ENCODE results near the gene ADSS1.

ADSS1 gene

GRCh38 chr14:104710071-104710735 is 13.8 kb upstream of the ADSS1 start:
- peaks cover 7% of the 10 kb centered on the region in 2 donors for H3K4me1 Mint-ChIP-seq
- ATAC-seq (replicated peaks) (no peak), DNase-seq (no peak)
- no peak overlapping the region for H3K27ac Mint-ChIP-seq
- H3K36me3 Mint-ChIP-seq: peaks cover 14 to 32% of the 10 kb centered on the region in 2 donors
- H3K9me3 Mint-ChIP-seq: no peaks in the 10 kb centered on the region
- peak overlapping the region in 1 of 2 donors; percentile 23 for H3K4me3 Mint-ChIP-seq
- no peaks in the 10 kb centered on the region for H3K27me3 Mint-ChIP-seq

- DNase-seq (no peak), ATAC-seq (replicated peaks) (no peak)
- H3K27me3 Mint-ChIP-seq: no peaks in the 10 kb centered on the region
- H3K4me1 Mint-ChIP-seq: peaks cover 5 to 11% of the 10 kb centered on the region in 2 donors
- H3K27ac Mint-ChIP-seq: no peak overlapping the region
- H3K9me3 Mint-ChIP-seq: no peaks in the 10 kb centered on the region
- H3K4me3 Mint-ChIP-seq: peak overlapping the region in 1 of 2 donors; percentile 19
- H3K36me3 Mint-ChIP-seq: peaks cover 14 to 37% of the 10 kb centered on the region in 2 donors
Measured at GRCh38 chr14:104712881-104713734, 10.9 kb upstream of the ADSS1 start.

GRCh38 chr14:104714066-104714465 is 10.0 kb upstream of the ADSS1 start:
- H3K4me3 Mint-ChIP-seq: no peak overlapping the region
- no peaks in the 10 kb centered on the region for H3K27me3 Mint-ChIP-seq
- H3K27ac Mint-ChIP-seq: no peak overlapping the region
- peaks cover 14 to 34% of the 10 kb centered on the region in 2 donors for H3K36me3 Mint-ChIP-seq
- no peak for DNase-seq
- H3K4me1 Mint-ChIP-seq: peaks cover 3 to 5% of the 10 kb centered on the region in 2 donors
- no peaks in the 10 kb centered on the region for H3K9me3 Mint-ChIP-seq
- ATAC-seq (replicated peaks): no peak

- Mint-ChIP-seq H3K27ac (no peak overlapping the region), H3K4me1 (peaks cover 3 to 5% of the 10 kb centered on the region in 2 donors), H3K9me3 (no peaks in the 10 kb centered on the region), H3K36me3 (peaks cover 14 to 36% of the 10 kb centered on the region in 2 donors), H3K27me3 (no peaks in the 10 kb centered on the region), H3K4me3 (no peak overlapping the region)
- DNase-seq (no peak), ATAC-seq (replicated peaks) (no peak)
Measured at GRCh38 chr14:104714681-104715080, 9.3 kb upstream of the ADSS1 start.

GRCh38 chr14:104715416-104715815 is 8.6 kb upstream of the ADSS1 start:
- H3K27ac Mint-ChIP-seq: no peak overlapping the region
- DNase-seq (no peak), ATAC-seq (replicated peaks) (no peak)

GRCh38 chr14:104715871-104716270 is 8.2 kb upstream of the ADSS1 start:
- no peaks in the 10 kb centered on the region for H3K27me3 Mint-ChIP-seq
- H3K4me1 Mint-ChIP-seq: peaks cover 3 to 5% of the 10 kb centered on the region in 2 donors
- DNase-seq: no peak
- no peaks in the 10 kb centered on the region for H3K9me3 Mint-ChIP-seq
- H3K36me3 Mint-ChIP-seq: peaks cover 12 to 36% of the 10 kb centered on the region in 2 donors
- ATAC-seq (replicated peaks): no peak
- no peak overlapping the region for H3K27ac Mint-ChIP-seq
- H3K4me3 Mint-ChIP-seq: no peak overlapping the region

More at GRCh38 chr14:104715416-104715815, 8.6 kb upstream of the ADSS1 start:
- Mint-ChIP-seq H3K4me1 (peaks cover 3 to 5% of the 10 kb centered on the region in 2 donors), H3K9me3 (no peaks in the 10 kb centered on the region), H3K27me3 (no peaks in the 10 kb centered on the region), H3K36me3 (peaks cover 12 to 37% of the 10 kb centered on the region in 2 donors), H3K4me3 (no peak overlapping the region)

GRCh38 chr14:104717137-104717536 is 6.9 kb upstream of the ADSS1 start:
- Mint-ChIP-seq H3K4me3 (no peak overlapping the region), H3K4me1 (peaks cover 3 to 5% of the 10 kb centered on the region in 2 donors), H3K36me3 (peaks cover 12 to 36% of the 10 kb centered on the region in 2 donors), H3K27me3 (no peaks in the 10 kb centered on the region), H3K27ac (no peak overlapping the region), H3K9me3 (no peaks in the 10 kb centered on the region)
- no peak for DNase-seq
- ATAC-seq (replicated peaks): no peak

- H3K4me3 Mint-ChIP-seq: no peak overlapping the region
- H3K36me3 Mint-ChIP-seq: peaks cover 12 to 36% of the 10 kb centered on the region in 2 donors
- H3K27ac Mint-ChIP-seq: peak overlapping the region; percentile 39
- H3K27me3 Mint-ChIP-seq: no peaks in the 10 kb centered on the region
- peaks cover 3 to 5% of the 10 kb centered on the region in 2 donors for H3K4me1 Mint-ChIP-seq
- H3K9me3 Mint-ChIP-seq: no peaks in the 10 kb centered on the region
- ATAC-seq (replicated peaks): no peak
- DNase-seq: no peak
Measured at GRCh38 chr14:104717646-104718045, 6.4 kb upstream of the ADSS1 start.

GRCh38 chr14:104718147-104718546 is 5.9 kb upstream of the ADSS1 start:
- peak overlapping the region; percentile 39 for H3K27ac Mint-ChIP-seq
- H3K4me3 Mint-ChIP-seq: no peak overlapping the region
- peaks cover 10 to 32% of the 10 kb centered on the region in 2 donors for H3K36me3 Mint-ChIP-seq
- H3K4me1 Mint-ChIP-seq: peaks cover 3 to 5% of the 10 kb centered on the region in 2 donors
- no peaks in the 10 kb centered on the region for H3K27me3 Mint-ChIP-seq
- no peaks in the 10 kb centered on the region for H3K9me3 Mint-ChIP-seq
- DNase-seq: no peak
- no peak for ATAC-seq (replicated peaks)

- ATAC-seq (replicated peaks) (no peak), DNase-seq (no peak)
- H3K36me3 Mint-ChIP-seq: peaks cover 8 to 25% of the 10 kb centered on the region in 2 donors
- no peaks in the 10 kb centered on the region for H3K27me3 Mint-ChIP-seq
- peaks cover 3 to 5% of the 10 kb centered on the region in 2 donors for H3K4me1 Mint-ChIP-seq
- no peak overlapping the region for H3K27ac Mint-ChIP-seq
- no peak overlapping the region for H3K4me3 Mint-ChIP-seq
- no peaks in the 10 kb centered on the region for H3K9me3 Mint-ChIP-seq
Measured at GRCh38 chr14:104718871-104719270, 5.2 kb upstream of the ADSS1 start.

GRCh38 chr14:104719343-104719742 is 4.7 kb upstream of the ADSS1 start:
- no peaks in the 10 kb centered on the region for H3K27me3 Mint-ChIP-seq
- no peaks in the 10 kb centered on the region for H3K9me3 Mint-ChIP-seq
- DNase-seq (no peak), ATAC-seq (replicated peaks) (no peak)
- no peak overlapping the region for H3K27ac Mint-ChIP-seq
- peaks cover 7 to 20% of the 10 kb centered on the region in 2 donors for H3K36me3 Mint-ChIP-seq
- H3K4me3 Mint-ChIP-seq: no peak overlapping the region
- H3K4me1 Mint-ChIP-seq: peaks cover 3 to 5% of the 10 kb centered on the region in 2 donors

- Mint-ChIP-seq H3K9me3 (no peaks in the 10 kb centered on the region), H3K27me3 (peaks cover 0 to 11% of the 10 kb centered on the region in 2 donors)
- no peak for DNase-seq
Measured at GRCh38 chr14:104721505-104722431, 2.3 kb upstream of the ADSS1 start.

GRCh38 chr14:104722938-104723650 is 935 bp upstream of the ADSS1 start:
- H3K27me3 Mint-ChIP-seq: peaks cover 8 to 19% of the 10 kb centered on the region in 2 donors
- no peak for ATAC-seq (replicated peaks)
- H3K9me3 Mint-ChIP-seq: no peaks in the 10 kb centered on the region
- no peak overlapping the region for H3K4me3 Mint-ChIP-seq
- H3K36me3 Mint-ChIP-seq: peaks cover 0 to 6% of the 10 kb centered on the region in 2 donors
- H3K27ac Mint-ChIP-seq: no peak overlapping the region
- peaks cover 3 to 7% of the 10 kb centered on the region in 2 donors for H3K4me1 Mint-ChIP-seq
- no peak for DNase-seq

More at GRCh38 chr14:104721505-104722431, 2.3 kb upstream of the ADSS1 start:
- Mint-ChIP-seq H3K36me3 (peaks cover 3 to 13% of the 10 kb centered on the region in 2 donors), H3K4me3 (no peak overlapping the region), H3K4me1 (peaks cover 5 to 10% of the 10 kb centered on the region in 2 donors), H3K27ac (no peak overlapping the region)
- no peak for ATAC-seq (replicated peaks)

Data from stimulated activated naive B cell treated with anti-CD40 and anti-IgM and Interleukin-4, amounts not matched to agents 10 μg/mL and 1 μg/mL and 100 μg/mL, for 72 hours (primary cell).